Sigmoid colon (tissue), 4 donors: ENCODE measurements around the gene PLXNA1.

Experiments used
- CTCF ChIP-seq, 4 experiments: fragments of 450-650 bp in 3 of 4; fragments of 200-600 bp in 1 of 4; IDR thresholded peaks; one replicate each; pipeline ENCODE4 v1.5.1; 2016 to 2019; ENCODE audit warnings: antibody characterized with exemption in 4 of 4, mild to moderate bottlenecking in 3 of 4, moderate library complexity in 2 of 4
- EP300 ChIP-seq, 4 donors: sonication (generic); formaldehyde crosslinking; IDR thresholded peaks; one replicate each; pipeline ENCODE4 v1.6.1; 2017; ENCODE audit warnings: antibody characterized with exemption in 4 of 4
- POLR2A ChIP-seq, 2 donors: fragments of 450-650 bp; IDR thresholded peaks; one replicate each; pipeline ENCODE4 v1.6.1; 2016; ENCODE audit warnings: antibody characterized with exemption in 2 of 2, mild to moderate bottlenecking in 2 of 2, moderate library complexity in 2 of 2
- POLR2AphosphoS5 ChIP-seq, 4 donors: sonication (generic); formaldehyde crosslinking; IDR thresholded peaks; one replicate each; pipeline ENCODE4 v1.6.1; 2017; ENCODE audit warnings: antibody characterized with exemption in 4 of 4

- TF ChIP-seq POLR2AphosphoS5 (IDR thresholded peaks at IDR 0.05) (no peak), CTCF (IDR thresholded peaks at IDR 0.05) (no peak), POLR2A (IDR thresholded peaks at IDR 0.05) (no peak), EP300 (IDR thresholded peaks at IDR 0.05) (no peak)
Observed at GRCh38 chr3:126935756-126936509, 47.0 kb upstream of the PLXNA1 start.
